GM21619 (cell line): ENCODE results near the gene PDE11A.

ENCODE experiments used
- ATAC-seq: cut with Tn5 transposase; IDR thresholded peaks from one replicate; pipeline ENCODE4 v1.9.1; 2021; ENCODE audit not compliant: unreplicated experiment

The PDE11A gene

GRCh38 chr2:177771191-177771590 lies 301.4 kb downstream of the PDE11A start:
- no peak for ATAC-seq

DNA sequence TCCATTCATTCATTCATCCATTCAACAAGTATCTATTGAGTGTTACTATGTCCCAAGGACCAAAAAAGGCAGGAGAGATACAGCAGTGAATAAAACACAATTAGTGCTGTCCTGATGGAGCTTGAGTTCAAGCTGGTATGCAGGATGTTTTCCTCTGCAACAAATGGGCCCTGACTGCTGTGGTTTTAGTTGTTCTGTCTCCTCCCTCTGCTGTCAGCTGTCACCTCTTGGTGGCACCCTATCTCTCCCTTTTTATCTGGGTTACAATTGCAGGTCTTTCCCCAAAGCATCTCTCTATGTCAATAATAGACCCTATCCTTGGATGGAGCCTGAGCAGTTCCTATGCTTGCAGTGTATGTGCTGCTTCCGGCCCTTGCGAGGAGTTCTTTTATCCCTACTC lies 304.8 kb downstream of the PDE11A start:
- ATAC-seq = no peak

GRCh38 chr2:177765698-177766097 lies 306.9 kb downstream of the PDE11A start:
- no peak for ATAC-seq

DNA sequence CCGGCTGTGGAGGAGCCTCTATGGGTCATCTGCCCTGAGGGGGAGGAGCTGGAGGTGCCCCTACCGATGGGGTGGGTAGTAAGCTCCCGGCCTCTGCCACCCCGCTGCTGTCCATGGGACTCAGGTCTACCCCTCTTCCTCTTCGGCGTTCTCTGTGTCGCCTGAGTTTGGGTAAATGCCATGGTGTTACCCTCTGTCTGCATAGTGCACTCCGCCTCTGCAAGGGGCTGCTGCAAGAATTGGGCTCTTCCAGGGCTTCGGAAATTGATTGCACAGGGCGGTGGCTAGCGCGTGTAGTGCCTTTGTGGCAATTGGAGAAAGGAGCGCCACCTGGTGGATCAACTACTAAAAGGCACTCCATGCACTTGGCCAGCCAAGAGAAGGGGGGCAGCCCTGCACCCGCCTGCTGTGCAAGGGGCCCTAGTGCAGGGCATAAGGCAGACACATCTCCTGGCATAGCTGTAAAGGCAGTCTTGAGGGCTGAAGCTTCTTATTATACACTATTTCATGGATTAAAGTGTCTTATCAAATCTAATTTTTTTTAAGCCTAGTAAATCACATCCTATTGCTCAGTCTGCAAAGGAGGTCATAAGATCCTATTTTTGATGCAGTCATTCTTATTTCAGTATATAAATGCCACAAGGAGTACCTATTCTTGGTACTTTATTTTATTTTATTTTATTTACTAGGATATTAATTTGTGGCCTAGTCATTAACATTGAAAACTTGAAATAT lies 308.9 kb downstream of the PDE11A start:
- peak; percentile 99 for ATAC-seq

GRCh38 chr2:177759443-177759842 lies 313.1 kb downstream of the PDE11A start:
- no peak for ATAC-seq

DNA sequence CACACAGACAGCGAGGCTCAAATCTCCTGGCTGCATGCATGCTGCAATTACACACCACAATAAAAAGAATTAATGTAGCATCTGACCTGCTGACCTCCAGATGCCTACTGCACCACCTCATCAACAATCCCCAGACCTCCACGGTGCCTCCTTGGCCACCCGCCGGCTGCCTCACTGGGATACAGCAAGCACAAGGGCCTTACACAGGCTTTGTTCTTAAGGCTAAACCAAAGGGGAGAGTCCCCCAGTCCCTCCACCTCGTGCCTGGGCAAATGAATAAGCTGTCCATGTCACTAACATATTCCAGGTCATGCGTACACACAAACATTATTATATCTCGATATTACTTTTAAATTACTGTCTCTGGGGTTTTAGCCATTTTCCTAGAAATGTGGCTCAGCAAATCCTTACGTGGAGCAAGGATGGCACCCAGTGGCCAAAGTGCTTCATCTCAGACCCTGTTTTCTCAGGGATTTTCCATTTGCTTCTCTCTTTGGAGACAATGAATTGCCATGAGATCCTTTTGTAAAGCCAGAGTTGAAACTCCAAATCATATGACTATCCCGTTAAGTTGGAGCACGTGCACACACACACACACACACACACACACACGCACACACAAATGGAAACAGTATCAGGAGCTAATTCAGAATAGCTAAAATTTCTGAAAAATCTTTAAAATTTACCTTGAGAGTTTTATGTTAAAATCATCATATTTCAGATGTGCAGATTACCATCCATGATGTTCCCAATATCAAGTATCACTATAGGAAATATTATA lies 313.8 kb downstream of the PDE11A start:
- no peak for ATAC-seq

GRCh38 chr2:177756336-177756735 lies 316.2 kb downstream of the PDE11A start:
- ATAC-seq = no peak

DNA sequence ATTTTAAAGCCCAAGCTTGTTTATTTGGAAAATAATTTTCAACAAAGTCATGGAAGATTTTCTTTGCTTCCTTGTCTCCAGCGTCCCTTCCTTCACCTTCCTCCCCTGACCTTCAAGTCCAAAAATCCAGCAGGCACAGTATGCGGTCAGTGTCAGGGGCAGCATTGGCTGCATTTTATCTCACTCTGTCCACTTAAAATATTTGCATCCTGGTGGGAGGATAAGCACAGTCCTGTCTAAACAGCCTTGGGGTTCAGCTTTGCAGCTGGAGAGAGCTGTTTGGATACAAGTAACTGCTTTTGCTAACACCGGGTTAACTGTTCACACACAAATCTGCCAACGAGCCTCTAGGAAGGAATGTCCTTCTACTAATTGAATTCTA lies 318.1 kb downstream of the PDE11A start:
- ATAC-seq = no peak

GRCh38 chr2:177753682-177754491 lies 318.7 kb downstream of the PDE11A start:
- ATAC-seq = no peak

DNA sequence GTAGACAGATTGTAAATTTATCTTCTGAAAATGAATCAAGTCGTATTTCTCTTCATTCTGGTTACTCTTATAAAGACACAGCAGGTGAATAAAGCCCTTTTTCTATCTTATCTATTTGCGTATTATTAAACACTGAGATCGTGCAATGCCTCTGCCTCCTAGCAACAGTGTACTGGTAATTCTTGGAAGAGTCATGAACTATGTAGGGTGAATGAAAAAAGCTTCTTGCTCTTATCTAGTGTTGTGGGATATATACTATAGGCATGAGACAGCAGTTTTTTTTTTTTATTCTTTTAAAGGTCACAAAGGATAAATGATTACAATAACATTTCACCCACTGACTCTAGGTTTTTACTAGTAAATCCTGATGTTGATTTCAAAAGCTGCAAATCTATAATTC lies 324.2 kb downstream of the PDE11A start:
- no peak for ATAC-seq

DNA sequence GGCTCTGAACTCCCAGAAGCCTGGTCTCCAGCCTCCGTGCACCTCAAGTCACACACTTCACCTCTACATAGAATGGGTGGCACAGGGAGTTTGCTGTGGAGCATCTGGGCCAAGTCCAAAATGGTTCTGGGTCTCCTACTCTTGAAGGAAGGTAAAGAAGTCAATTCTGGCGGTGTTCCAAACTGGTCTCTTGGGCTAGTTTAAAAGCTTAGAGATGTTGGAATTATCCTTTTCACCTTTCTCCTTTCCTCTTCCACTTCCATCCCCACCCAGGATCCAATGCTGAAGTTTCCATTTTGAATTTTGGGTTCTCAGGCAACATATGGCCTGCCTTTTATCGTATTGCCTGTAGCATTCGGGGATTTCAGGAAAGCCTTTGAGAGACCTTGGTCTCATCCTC lies 325.2 kb downstream of the PDE11A start:
- no peak for ATAC-seq

DNA sequence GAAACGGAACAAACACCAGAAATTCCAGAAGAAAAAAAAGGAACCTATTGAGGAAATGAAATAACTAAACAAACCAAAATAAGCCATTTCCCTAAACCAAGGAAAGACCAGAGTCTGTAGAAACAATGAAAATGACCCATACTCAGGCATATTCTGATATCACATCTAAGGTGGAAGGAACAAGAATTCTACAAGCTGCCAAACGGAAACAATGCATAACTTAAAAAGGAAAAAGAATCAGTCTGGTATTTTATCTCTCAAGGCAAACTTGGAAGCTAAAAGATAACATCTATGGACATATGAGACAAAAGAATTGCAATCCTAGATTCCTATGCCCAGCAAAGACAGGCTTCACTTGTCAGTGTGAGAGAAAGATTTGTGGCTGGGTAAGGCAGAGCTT lies 326.2 kb downstream of the PDE11A start:
- no peak for ATAC-seq

GRCh38 chr2:177745531-177745930 lies 327.0 kb downstream of the PDE11A start:
- ATAC-seq = no peak

GRCh38 chr2:177742851-177743250 lies 329.7 kb downstream of the PDE11A start:
- ATAC-seq = no peak

- ATAC-seq = no peak
These were observed 330.7 kb downstream of the PDE11A start for GRCh38 chr2:177741866-177742265.

- no peak for ATAC-seq
These were observed 331.9 kb downstream of the PDE11A start for GRCh38 chr2:177740700-177741099.

DNA sequence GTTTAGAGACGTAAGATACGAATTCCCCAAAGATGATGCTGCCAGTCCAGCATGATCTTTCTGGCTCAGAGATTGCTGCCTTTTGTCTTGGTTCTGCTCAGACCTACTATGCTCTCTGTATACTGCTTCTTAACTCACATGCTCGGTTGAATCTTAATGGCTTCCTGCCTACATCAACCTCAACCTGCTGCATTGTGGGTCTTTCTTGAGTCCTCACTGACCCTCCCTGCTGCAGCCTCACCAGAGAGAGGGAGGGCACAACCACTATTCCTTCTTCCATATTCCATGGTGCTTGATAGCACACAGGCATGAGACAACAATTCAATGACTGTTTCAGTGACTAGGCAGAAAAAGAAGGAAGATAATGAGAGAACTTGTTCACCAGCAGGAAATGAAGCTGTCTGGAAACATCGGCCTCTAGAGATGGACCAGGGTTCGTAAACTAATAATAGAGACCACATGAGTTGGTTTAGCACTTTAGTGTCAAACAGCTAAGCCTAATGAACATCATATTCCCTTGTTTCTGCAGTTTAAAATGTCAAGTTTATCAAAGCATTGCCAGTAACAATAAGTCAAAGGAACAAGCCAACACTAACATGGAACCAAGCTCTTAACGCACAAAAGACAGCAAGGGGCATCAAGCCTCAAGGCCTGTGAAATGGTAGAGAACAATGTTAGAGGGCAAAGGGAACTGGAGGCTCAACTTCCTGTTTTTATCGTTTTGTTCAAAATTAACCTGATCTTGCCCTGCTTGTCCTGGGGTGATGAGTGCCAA lies 333.9 kb downstream of the PDE11A start:
- no peak for ATAC-seq

GRCh38 chr2:177735318-177735803 lies 337.2 kb downstream of the PDE11A start:
- ATAC-seq = no peak

DNA sequence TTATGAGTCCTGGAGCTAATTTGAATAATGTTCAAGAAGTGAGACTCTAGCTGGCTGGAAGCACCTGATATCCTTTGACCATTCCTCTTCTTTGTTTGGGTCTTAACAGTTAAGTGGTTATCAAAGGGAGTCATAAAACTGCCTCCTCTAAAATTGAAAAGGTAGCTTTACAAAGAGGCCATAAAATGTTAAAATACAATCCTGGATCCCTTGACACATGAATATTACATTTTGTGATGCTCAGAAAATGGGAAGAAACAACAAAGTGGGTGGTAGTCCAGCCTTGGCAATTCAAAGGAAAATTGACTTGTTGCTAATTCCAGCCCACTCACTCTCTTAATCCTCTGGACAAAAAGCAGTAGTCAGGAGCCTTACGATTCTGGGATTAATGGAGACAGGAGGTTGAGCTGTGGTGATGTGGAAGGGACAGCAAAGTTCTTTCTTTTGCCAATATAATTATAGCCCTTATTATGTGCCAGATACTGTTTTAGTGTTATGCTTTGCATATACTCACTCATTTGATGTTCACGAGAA lies 339.2 kb downstream of the PDE11A start:
- ATAC-seq = no peak

- no peak for ATAC-seq
These were observed 341.2 kb downstream of the PDE11A start for GRCh38 chr2:177731384-177731783.
